ENCODE results near the gene CCDC9B.

Gene CCDC9B

DNA sequence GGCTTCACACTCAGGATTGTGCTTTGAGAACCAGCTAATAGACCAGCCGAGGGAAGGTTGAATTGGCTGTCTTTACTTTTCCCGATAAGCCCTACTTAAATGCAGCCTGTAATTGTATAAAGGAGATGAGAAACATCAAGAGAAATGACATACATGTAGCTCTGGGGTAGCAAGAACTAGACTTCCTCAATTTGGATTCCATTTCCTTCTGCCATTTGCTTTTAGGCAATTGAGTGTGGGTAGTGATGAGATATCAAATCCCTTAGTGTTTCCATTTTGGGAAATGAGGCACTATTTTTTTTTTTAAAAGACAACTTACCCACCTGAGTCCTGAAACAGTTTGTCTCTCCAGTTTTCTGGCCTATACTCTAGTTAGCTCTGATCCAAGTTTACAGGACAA lies 15.0 kb downstream of the CCDC9B start:
- DNase-seq, result no peak

DNA sequence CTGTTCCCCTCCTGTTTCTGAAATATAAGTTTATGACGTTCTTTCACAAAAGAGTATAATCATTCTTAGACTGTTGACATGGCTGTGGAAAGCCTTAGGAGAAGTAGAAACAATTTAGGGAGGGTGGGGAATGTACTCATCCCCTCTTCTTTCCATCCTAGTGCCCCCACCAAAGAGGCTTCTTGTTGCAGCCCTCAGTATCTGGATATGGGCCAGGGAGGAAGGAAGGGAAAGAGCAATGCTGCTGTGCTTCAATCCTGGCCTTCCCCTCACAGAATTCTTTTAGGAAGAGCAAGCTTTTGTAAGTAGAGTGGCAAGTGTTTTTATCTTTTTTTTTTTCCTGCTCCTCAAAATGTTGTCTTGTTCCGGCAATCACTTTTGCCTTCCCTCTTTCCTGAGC lies 15.6 kb downstream of the CCDC9B start:
- DNase-seq, result no peak

DNA sequence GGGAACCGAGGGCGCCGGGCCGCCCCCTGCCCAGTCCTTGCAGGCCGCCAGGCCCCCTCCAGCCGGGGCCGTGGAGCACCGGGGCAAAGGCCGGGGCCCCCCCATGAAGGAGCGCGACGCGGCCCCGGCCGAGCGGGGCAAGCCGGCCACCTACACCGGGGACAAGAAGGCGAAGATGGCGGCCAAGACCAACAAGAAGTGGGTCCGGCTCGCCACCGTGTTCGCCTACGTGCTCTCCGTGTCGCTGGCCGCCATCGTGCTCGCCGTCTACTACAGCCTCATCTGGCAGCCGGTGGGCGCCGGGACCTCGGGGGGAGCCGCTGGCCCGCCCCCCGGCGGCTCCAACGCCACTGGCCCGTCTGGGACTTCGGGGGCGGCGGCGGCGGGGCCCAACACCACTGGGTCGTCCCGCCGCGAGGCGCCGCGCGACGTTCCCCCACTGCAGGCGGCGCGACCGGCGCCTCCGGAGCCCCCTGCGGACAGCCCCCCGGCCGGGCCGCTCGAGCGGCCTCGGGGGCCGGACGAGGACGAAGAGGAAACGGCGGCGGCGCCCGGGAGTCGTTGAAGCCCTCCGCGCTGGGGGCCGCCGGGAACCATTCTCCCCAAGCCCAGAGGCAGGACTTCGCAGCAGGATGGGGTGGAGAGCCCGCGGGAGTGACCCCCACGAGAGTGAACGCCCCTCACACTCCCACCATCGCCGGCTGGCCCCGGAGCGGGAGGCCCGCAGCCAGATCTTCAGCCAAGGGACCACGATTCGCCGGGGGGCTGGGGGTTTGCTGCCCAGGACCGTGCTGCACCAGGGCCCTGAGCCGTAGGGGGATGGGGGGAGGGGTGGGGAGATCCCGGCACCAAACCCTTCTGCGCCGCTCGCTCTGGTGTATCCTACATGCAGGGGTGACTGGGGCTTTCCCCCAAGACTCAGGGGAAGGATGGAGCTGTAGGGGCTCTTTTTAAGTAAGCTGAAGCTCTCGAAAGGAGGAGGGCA lies 16.5 kb downstream of the CCDC9B start:
- no peak for DNase-seq

DNA sequence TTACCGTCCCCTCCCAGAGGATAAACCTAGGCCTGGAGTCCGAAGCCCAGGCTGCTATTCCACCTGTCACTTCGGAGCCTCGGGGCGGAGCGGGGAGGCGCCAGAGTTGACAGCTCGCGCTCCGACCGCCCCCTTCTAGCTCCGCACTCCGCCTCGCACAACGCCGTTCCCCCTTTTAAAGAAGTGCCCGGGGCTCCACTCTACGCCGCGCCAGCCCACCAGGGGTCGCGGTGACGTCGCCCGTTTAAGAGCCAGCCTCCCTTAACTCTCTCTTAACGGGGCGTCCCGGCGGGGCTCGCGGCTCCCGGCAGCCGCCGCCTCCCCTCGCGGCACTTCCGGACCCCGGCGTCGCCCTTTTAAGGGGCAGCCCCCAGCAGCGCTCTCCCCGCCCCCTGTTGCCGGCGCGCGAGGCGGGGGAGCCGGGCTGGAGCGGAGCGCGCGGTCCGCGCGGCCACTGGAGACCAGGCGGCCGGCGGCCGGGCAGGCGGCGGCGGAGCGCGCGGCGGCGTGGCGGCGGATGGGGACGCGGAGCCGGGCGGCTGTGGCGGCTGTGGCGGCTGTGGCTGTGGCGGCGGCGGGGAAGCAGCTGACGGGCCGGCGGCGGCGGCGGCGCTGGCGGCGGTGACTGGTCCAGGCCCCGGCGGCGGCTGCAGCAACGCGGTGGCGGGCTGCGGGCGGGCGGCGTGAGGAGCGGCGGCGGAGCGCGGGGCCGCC lies 17.3 kb downstream of the CCDC9B start, which contains the start of gene INAFM2:
Gene INAFM2 (plus strand): TSS at position 454 of the 714 bp plus-strand sequence. CDS start 364 bp downstream, outside the sequence.
- peak; percentile 91 for DNase-seq

DNA sequence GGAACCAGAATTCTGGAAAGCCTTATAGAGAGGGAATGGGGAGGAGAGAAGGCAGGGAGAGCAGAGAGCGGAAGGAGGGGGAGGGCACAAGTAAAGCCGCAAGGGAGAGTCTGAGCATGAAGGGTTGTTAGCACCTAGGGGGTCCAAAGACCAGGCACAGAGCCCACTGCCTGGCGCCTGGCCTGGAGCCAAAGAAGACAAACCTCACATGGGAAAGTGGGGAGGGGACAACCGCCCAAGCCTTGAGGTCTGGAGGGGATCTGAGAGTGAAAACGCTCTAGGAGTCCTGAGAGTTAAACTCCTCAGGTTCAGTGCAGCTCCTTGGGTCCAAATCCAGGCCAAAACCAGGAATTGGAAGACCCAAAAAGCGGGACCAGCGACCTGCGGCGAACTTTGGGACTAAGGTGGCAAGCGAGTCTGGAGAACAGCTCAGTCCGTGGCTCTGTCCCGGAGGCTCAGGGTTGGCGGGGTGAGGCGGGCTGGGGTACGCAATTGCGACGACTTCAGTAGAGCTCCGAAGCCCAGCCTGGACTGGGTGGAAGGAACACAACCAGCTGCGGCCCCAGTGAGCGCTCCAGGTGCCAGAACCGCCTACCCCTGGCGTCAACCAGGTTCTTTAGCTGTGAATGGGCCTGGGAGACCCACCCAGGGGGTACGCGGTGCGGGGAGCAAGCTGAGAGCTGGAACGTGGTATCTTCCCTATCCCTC lies 18.1 kb downstream of the CCDC9B start:
- peak; percentile 38 for DNase-seq

DNA sequence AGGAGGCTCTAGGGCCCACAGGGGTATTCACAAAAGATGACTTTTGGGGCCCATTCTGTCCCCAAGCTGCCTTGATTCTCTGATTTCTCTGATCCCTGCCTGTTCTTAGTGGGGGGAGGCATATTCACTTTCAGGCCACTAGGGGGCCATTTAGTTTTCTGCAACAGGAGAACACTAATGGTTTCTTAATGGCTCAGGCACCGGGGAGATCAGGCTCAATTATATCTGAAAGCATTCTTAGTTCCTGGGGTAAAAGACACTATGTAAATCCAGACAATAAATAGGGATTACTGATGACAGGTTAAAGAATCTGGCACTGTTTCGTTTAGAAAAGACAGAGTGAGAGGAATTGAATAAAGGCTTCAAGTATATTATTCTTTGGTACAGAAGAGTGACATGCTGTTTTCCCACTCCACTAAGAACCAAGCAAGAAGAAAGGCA lies 19.8 kb downstream of the CCDC9B start:
- DNase-seq, result peak; percentile 59

DNA sequence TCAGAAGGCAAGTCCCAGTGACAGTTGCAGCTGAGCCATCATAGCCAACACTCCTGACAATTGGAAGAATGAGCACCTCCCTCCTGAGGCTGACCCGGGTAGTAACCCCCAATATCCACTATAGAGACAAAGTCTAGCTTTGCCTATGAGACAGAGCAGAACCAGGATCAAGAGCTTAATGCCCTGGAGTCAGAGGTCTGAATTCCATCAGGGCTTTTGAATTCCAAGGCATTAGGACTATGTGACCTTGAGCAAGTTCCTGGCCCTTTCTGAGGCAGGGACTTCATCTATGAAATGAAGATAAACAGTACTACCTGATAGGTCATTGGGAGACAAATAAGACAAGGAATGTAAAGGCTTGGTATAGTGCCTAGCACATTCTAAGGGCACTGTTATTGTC lies 20.3 kb downstream of the CCDC9B start:
- no peak for DNase-seq

DNA sequence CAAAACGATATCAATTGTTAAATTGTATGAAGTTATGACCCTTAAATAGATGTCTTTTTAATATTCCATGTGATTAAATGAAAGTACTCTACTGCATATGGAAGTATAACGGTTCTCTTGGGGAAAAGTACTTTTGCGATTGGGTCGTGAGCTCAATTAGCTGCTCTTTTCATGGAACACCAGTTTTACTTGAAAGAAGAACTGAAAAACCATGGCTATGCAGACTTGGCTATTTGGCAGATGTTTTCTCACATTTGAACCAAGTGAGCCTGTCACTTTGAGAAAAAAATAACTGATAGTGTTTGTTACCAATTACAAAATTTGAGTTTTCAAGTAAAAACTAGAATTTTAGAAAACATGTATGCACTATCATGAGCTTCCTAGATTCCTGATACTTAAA lies 23.2 kb downstream of the CCDC9B start:
- DNase-seq, result no peak

DNA sequence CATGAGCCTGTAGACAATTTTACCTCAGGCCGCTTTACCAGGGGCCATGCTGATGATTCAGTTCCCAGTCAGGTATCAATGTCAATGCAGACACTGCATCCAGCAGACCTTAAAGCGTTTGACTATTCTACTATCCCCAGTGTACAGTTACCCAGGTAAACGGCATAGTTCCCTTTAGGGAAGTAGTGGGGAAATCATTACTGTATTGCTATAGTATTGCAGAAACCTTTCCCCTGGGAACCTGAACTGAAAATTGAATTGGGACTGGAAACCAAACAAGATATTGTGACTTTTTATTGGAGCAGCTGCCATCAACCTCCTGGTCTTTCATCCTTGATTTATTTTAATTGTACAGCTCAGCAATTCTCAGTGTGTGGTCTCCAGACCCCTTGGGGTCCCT lies 23.8 kb downstream of the CCDC9B start:
- DNase-seq, result no peak

DNA sequence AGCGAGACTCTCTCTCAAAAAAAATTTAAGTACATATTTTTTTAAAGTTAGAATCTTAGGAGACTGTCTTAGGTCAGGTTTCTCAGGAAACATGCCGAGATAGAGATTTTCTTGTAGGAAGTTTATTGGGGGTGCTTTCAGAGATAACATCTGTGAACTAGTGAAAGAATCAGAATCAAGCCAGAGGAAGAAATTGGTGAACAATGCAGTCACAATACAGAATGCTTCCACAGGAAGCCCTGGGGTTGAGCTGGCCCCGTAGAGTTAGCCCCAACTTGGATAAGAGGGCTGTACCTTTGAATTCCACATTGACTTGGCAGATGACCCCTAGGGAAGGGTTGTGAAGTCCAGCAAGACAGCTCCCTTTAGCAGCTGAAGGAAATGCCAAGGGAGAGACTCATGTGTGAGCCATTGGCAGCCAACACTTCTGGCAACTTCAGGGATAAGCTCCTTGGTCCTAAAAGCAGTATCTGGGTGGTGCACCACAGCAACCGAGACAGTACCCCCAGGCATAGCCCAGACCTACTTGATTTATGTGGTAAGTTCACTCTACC lies 25.9 kb downstream of the CCDC9B start:
- no peak for DNase-seq

DNA sequence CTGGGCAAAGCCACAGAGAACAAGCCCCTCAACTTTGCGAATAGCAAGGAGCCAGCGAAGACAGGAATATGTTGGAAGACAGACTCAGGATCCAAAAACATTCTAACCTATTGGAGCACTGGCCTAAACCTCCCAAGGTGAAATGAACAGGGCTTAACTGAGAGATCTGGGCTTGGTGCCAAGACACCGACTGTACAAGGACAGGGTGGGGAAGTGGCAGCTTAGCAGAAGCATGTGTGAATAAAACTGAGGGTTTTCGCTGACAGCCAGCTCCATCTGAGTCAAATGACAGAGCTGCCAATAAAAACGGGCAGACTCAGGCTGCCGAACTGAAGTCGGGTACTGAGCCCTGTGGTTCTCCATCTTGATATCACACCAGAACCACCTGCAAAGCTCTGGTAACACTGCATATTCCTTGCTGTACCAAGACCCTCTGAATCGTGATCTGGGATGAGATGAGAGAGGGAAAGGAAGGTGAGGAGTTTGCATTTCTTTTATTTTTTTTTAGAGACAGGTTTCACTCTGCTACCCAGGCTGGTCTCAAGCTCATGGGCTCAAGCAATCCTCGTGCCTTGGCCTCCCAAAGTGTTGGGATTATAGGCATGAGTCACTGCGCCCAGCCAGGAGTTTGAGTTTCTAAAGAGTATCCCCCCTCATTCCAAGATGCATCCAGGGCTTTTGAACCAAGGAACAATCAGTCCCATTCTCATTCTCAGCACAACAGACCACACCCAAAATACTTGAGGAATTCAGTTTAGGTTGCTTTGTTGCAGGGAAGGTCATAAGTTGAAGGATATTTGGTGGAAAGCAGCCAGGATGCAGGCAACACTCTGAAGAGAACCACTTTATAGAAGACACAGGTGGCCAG lies 27.0 kb downstream of the CCDC9B start:
- DNase-seq, result peak; percentile 46

DNA sequence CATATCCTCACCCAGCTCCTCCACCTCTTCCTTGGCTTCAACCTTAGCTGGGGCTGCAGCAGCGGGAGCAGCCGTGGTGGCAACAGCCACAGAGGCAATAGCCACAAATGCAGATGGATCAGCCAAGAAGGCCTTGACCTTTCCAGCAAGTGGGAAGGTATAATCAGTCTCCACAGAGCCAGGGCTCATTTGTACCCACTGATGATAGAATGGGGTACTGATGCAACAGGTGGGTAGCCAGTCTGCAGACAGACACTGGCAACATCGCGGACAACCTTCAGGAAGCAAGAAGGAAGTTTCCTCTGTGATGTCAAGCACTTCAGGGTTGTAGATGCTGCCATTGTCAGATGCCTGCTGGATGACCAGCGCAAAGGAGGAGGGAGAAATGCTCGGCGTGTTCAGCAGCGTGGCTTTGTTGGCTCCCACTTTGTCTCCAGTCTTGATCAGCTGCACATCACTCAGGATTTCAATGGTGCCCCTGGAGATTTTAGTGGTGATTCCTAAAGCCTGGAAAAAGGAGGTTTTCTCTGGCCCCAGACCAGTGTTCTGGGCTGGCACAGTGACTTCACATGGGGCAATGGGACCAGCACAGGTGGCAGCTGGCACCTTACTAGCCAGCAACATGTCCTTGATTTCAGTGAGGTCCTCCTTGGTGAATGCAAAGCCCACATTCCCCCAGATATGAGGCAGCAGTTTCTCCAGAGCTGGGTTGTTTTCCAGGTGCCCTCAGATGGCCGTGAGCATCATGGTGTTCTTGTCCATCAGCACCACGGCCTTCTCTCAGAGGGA lies 28.2 kb downstream of the CCDC9B start:
- no peak for DNase-seq

DNA sequence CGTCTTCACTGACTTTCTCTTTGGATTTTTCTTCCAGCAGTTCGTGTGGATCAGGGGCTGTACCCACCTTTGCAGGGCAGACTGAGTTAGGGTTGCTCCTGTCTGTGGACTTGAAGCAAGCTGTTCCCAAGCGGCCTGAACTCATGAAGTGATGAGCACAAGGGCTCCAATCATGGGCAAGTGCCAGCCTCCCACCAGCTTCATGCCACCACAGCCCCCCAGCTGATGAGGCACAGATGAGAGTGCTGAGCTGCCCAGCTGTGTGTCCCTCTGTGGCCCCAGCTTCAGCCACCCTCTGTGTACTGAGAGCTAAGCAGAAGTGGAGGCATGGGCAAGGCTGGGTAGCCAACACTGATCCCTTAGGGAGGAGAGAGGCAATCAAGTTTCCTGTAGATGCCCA lies 29.7 kb downstream of the CCDC9B start:
- DNase-seq, result no peak

DNA sequence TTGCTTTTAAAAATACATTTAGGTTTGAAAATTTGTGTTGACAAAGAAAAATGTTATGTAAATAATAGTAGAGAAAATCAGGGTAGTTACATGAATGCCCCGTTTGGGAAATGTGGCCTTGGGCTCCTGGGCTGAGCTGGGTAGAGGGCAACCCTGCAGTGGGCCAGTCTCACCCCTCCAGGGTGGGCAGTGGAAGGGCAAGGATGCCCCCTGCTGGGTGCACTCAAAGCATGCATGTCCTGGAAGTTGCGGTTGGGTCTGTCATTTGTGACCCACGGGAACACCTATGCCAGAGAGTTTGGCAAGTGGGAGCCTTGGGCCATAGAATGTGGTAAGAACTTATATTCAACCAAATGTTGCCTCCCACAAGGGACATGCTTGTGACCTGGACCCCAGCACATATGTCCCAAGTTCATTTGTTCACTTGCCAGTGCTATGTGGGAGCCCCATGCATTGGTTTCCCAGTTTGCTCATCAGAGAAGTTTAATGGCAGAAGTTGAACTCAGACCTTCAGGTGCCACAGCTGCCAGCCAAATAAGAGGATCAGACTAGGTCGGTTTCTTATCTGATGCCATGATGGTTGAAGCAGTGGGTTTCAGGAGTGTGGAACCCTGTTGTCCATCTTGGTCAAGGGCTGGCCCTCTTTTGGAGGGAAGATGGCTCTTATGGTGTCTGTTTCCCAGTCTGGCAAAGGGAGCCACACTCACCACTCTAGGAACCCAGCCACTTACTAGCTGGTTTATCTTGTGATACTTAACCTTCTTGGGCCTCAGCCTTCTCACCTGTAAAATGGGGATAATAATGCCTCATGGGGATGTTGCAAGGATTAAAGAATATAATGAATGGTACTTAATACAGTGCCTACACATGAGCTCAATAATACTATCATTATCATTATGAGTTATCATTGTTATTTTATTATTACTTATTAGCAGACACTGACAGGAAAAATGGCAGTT lies 30.5 kb downstream of the CCDC9B start:
- DNase-seq, result no peak

DNA sequence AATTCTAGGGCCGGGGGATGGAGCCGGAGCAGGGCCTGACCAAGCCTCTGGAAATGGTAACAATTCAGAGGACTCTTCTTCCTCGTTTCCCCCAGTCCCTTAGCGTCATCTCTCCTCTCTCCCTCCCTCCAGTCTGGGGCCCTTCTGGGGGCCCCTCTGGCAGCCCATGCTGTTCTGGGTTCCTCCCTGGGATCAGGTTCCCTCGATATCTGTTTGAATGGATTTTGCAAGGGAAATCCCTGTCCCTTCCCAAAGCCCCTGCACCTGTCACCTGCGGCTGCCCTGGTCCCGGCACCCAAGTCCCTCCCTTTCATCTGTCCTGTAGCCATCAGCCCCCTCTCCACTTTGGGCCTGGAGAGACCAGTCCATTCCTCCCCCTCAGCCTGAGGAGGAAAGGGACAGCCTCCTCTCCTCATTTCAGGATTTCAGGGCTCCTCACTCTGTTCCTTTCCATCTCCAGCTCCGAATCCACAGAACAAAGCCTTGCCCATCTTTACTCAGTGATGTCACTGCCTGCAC lies 31.3 kb downstream of the CCDC9B start:
- DNase-seq, result no peak

DNA sequence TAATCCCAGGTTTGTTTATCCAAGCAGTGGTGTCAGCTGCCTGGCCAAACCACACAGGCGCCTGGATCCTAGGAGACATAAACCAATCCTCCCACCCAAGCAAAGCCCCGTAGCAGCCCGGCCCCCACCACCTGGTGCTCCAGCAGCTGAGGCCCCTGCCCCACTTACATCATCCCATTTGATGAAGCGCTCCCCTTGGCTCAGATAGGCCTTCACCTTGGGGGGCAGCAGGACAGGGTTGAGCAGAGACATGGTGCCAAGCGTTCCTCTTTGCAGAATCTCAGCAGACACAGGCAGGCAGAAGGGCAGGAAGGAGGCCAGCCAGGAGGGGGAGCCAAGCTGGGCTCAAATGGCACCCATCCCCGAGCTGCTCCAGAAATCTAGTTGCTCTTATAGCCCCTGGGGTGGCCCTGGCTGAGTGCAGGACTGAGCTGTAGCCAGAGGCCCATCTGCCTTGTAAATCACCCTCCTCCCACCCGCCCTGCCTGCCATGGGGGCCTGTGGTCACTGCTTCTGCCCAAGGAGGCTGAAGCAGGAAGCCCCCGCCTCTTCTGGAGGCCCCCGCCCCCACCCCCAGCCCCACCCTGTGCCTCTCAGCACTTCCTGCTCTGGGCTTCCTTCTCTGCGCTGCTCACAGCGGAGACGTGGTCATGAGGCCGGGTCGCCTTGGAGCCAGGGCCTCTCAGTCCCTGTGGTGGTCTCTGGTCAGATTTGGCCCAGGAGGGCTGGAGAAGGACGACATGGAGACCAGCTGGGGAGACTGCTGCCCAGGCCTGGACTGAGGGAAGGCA lies 33.1 kb downstream of the CCDC9B start, which contains the start of gene PLCB2:
Gene PLCB2 (minus strand): TSS at position 515 of the 791 bp plus-strand sequence. CDS start 263 bp downstream, at position 252.
- DNase-seq, result no peak

DNA sequence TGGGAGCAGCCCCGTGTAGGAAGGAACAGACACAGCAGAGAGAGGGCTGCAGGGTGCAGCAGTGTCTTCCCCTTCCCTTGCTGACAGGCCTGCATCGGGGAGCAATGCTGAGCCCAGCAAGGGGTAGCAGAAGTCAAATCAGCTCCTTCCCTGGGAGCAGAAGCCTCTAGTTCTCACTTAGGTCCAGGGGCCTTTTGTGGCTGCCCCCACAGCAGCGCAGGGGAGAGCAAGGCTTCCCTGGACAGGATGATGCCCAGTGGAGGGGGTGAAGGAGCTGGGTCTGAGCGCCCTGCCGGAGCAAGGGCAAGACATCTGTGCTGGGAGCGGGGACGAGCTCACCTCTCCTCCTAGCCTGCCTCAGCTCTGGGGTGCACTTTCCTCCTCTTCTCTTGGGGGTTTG lies 33.8 kb downstream of the CCDC9B start:
- DNase-seq, result no peak

DNA sequence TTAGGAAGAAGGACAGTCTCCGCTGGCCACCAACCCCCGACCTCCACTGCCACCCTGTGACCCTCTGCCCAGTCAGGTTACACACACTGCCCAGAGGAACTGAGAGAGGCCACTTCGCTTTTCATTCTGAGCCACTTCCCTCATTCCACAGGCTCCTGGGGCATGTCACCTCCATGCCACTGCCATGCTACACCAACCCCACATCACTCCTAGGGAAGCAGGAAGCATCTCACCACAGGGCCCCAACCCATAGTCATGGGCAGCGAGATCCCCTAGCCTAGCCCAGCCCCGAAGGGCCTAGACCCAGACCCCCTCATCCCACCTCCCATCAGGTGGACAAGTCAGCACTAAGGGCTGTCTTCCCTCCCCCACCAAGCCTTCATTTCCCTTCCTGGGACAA lies 34.4 kb downstream of the CCDC9B start:
- no peak for DNase-seq

DNA sequence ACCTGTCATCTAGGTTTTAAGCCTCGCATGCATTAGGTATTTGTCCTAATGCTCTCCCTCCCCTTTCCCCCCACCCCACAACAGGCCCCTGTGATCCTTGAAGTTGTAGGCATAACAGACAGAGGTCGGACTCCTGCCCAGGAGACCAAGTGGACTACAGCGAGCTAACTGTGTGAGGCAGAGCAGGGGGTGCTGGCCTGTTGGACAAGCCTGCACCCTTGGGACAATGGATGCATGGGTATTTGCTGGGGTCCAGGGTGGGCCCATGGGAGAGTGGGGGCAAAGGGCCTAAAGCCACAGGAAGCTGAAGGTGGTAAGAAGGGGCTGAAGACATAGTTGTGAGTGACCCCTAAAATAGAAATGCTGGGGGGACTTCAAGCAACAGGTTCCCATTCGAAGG lies 35.5 kb downstream of the CCDC9B start:
- DNase-seq, result no peak
